GM18858 (cell line): ENCODE data around the gene ZC2HC1C.
A peak's percentile ranks its signal among the peaks of the same experiment; 100 is the strongest.
"Not testable (repeated sequence)": the region's sequence is repeated elsewhere in the genome, so short reads cannot be mapped to it uniquely, and the experiment has no call there.

ENCODE experiments used
- ATAC-seq: cut with Tn5 transposase; IDR thresholded peaks from one replicate; pipeline ENCODE4 v1.9.1; 2021; ENCODE audit not compliant: unreplicated experiment

ZC2HC1C gene

DNA sequence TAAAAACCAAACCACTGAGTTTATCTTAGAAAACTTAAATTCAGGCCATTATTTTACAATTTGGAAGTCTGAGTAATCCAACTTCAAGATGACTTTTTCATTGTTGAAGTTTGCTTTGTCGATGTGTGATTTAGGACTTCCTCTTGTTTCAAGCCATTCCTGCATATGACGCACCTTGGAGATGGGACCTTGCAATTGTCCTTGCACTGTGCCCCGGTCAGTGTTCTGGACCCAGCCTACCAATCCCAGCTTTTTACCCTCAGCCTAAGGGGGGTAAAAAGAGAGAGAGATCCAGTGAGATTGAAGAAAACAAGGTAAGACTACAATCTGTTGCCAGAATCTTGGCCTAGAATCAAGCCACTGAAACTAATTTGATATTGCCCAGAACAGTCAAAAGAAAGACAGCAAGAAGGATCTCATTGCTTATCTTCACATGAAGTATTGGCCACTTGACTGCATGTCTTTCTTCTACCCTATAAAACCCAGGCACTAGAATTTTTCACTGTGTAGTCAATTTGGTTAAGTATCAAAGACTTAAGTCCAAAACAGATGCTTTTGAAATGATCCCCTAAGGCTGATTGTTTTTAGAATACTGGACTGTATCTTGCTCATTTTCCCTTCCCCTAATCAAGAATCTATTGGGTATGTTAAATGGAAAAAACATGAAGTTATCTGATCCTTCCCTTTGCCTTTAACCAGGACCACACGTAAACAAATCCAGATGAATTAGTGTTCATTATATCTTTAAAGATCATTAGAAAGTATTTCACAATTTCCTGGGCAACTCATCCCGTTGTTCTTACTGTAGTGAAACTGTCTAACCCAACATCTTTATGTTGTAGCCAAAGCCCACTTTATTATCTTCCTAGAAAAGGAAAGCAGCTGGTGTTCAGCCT lies 15.8 kb upstream of the ZC2HC1C start:
- no peak for ATAC-seq

DNA sequence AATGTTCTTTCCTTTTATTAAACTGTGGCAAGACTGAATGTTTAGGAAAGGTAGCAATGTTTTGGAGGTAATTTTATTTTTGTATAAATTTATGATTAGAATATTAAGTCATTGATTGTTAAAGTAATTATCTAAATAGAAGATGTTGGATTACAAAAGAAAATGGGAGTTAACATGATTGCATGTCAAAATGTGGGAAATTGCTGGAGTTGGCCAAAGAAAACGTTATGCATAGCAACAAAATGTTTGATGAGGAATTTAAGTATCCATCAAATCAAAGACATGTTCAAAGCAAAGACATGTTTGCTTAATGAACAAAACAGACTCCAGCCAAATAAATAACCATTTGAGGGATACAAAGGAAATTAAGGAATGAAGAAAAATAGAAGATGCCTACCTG lies 15.0 kb upstream of the ZC2HC1C start:
- no peak for ATAC-seq

DNA sequence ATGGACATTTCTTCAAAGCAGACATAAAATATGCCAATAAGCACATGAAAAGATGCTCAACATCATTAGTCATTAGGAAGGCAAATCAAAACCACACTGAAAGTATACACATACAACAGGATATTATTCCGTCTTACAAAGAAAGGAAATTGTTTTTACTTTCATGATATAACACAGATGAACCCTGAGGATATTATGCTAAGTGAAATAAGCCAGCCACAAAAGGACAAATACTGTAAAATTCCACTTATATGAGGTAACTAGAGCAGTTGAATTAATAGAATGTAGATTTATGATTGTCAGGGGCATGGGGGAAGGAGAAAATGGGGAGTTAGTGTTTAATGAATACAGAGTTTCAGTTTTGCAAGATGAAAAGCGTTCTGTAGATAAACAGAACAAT lies 9.8 kb upstream of the ZC2HC1C start:
- no peak for ATAC-seq

DNA sequence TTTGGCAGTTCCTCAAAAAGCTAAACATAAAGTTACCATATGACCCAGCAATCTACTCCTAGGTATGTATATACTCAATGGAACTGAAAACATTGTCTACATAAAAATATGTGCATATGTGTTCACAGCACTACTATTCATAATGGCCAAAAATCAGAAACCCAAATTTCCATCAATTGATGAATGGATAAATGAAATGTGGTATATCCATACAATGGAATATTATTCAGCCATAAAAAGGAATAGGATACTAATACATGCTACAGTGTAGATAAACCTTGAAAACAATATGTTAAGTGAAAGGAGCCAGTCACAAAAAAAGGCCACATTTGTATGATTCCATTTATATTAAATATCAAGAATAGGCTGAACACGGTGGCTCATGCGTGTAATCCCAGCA lies 9.0 kb upstream of the ZC2HC1C start:
- ATAC-seq: no peak

DNA sequence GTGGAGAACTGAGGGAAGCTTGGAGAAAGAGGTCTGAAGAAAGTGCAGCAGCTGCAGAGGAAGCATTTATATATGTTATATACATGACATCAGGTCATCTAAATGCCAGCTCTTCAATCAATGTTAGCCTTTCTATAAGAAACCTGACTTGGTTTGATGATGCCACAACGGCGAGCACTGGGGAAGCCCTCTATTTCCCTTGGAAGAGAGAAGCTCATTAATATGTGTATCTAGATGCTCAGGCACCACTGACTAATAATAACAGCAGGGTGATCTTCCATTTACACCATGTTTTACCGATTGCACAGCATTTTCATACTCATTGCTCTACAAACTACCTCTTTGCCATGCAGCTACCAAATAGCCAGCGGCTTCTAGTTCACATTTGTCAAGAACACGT lies 6.4 kb upstream of the ZC2HC1C start:
- ATAC-seq: no peak

DNA sequence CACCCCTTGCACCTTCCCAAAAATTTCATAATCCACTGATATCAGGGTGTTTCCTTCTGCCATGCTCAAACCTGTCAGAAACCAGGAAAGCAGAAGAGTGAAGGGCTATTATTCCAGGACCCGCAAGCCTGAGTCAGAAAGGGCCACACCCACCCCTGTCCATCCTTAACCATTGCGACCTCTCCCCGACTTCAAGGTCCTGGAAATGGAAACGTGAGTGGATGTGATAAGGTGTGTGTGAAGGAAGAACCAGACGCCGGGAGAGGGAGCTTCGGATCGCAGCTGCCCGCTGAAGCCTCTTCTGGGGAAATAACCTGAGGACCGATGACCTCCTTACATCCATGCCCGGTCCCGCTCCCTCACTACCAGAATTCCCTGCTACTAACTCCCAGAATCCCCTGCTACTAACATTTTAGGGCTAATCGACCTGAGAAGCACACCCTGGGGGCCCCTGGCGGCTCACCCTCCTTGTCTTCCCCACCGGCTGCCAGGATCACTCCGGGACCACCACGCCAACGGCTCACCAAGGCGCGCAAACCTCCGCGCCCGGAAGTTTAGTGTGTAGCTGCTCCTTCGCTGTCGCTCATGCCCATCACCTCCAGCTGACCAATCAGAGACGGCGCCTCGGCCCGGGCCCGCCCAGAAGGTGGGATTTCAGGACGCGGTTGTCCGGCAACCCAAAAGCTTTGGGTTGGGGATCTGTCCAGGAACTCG lies 5.8 kb upstream of the ZC2HC1C start, which contains the start of gene ACYP1:
Gene ACYP1 (minus strand): TSS at position 534 of the 714 bp plus-strand sequence. CDS start 471 bp downstream, at position 63.
- peak; percentile 92 for ATAC-seq

DNA sequence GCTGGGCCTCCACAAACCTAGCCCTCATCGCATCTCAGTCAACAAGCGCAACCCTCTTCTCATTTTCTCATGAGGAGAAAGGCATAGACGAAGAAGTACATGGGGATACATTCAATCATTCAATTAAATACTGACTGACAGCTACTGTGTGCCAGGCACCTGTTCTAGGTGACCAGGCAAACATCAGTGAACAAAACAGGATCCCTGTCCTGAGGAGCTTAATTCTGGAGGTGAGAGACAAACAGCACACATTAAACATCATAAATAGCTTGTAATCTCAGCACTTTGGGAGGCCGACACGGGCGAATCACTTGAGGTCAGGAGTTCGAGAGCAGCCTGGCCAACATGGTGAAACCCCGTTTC lies 5.3 kb upstream of the ZC2HC1C start:
- peak; percentile 6 for ATAC-seq

DNA sequence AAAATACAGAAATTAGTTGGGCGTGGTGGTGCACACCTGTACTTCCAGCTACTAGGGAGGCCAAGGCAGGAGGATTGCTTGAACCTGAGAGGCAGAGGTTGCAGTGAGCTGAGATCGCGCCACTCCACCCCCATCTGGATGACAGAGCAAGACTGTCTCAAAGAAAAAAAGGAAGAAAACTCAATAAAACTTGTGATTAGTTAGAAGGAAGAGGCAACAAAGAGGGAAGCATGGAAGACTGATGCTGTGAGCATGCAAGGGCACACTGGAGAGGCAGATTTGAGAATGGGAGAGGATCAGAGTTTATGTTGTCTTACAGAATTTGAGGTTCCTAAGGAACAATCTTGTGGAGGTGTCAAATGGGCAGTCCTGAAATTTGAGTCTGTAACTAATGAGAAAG lies 2.8 kb upstream of the ZC2HC1C start:
- ATAC-seq: no peak

DNA sequence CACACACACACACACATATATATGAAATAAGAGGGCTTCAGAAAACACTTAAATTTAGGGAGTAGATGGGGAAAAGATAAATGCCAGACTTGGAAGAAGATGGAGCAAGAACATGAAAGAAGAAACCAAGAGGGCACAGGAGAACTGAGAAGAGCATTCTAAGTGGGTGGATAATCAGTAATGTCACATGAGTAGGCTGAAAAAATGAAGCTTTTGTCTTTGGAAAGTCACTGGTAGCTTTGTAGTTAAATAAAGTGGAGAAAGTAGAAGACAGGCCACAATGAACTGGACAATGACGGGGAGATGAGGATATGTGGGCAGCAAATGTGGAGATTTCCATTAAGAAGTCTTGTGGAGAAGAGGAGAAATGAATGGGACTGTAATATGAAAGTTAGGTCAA lies 2.2 kb upstream of the ZC2HC1C start:
- no peak for ATAC-seq

DNA sequence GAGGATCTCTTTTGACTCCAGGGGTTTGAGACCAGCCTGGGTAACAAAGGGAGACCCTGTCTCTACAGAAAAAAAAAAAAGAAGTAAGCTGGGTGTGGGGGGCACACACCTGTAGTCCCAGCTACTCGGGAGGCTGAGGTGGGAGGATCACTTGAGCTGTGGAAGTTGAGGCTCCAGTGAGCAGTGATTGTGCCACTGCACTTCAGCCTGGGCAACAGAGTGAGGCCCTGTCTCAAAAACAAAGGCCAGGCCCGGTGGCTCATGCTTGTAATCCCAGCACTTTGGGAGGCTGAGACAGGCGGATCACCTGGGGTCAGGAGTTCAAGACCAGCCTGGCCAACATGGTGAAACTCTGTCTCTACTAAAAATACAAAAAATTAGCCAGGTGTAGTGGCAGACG lies 1.7 kb upstream of the ZC2HC1C start:
- not testable (repeated sequence) for ATAC-seq

DNA sequence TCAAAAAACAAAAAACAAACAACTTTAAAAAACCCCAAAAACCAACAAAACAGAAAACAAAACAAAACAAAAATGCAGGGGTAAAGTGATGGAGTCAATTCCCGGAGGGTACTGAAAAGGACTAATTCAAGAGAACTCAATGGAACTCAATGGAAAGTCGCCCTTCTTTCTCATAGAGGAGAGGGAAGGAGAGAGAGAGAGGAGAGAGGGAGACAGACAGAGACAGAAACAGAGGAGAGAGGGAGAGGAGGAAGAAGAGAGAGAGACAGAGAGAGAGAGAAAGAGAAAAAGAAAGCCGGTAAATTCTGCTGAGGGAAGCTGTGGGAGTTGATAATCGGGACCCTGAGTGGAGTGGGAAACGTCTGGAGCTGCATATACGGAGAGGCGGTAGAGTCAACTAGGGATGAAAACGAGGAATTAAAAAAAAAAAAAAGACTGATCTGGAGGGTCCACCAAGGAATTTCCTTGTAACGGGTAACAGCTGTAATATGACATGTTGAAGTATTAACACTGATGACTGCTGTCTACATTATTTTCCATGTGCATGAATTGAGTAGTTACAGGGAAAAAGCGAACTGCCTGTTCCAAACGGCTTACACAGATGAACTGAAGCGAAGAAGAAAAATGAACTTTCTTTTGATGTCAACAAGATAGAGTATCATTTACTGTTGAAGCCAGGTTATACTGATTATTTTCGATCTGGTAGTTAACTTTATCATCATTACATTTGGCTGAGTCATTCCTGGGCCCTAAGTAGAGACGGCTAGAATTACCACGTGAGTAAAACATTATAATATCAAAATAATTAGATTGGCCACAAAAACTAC lies 934 bp upstream of the ZC2HC1C start:
- ATAC-seq: no peak

DNA sequence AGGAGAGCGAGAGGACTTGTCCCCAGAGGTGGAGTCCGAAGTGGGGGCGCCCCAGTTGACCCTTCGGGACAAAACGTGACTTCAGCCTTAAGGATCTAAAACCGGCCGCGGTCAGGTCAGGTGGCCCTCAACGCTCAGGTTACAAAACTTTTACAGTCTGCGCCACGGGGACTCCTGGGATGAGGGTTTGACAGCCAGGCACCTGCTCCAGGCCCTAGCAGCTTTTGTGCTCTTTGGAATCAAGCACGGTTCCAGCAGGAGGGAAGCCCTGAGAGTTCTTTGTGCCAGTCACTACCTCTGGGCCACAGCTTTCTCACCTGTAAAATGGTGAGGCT lies 337 bp downstream of the ZC2HC1C start:
- no peak for ATAC-seq

DNA sequence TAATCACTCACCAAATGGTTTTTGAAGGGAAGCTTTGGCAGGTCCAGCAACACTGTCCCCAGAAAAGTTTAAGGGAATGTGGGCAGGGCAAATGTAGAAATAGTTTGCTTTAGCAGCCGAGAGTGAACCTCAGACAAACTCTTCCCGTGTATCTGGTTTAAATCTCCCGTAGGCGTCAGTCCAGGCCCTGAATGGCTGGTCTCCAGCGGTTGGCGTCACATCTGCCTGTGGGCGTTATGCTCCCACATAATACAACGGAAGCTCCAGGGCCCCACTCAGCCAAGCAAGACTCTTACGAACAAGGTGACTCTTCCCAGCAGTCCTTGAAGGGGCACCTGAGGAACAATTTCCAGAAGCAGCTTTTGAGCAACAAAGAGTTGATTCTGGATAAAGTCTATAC lies 942 bp downstream of the ZC2HC1C start:
- no peak for ATAC-seq

DNA sequence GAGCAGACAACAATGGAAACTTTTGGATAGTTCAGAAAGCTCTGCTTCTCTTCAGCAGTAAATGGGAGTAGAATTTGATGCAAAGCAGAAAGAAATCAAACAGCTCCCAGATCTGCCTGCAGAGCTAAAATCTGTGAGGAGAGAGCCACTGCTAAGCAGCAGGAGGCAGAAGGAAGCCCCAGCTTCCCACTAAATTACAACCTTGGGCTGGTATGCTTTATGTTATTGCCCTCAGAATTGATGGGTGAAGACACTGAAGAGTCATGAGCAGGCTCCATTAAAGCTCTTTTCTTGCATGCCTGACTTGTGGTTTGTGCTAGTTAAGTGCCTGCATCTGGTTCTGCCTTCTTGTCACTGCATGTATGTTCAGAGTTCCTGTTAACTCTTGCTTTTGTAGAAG lies 8.4 kb downstream of the ZC2HC1C start:
- ATAC-seq: no peak

DNA sequence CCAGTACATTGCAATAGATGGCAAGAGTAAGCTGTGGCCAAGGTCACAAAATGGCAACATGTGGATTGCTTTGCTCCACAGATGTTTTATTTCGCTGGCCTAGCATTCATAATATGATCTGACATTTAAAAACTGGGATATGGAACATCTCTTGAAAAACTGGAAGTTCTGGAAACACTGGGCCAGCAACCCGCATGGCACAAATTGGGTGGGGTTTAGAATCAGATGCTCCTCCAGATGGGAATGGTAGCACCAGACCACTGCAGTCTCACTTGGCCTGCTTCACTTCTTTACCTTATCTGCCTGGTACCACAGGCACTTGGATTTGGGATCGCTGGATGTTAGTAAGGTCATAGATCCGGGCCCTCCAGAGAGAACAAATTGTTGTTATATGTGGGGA lies 10.1 kb downstream of the ZC2HC1C start:
- ATAC-seq: no peak

DNA sequence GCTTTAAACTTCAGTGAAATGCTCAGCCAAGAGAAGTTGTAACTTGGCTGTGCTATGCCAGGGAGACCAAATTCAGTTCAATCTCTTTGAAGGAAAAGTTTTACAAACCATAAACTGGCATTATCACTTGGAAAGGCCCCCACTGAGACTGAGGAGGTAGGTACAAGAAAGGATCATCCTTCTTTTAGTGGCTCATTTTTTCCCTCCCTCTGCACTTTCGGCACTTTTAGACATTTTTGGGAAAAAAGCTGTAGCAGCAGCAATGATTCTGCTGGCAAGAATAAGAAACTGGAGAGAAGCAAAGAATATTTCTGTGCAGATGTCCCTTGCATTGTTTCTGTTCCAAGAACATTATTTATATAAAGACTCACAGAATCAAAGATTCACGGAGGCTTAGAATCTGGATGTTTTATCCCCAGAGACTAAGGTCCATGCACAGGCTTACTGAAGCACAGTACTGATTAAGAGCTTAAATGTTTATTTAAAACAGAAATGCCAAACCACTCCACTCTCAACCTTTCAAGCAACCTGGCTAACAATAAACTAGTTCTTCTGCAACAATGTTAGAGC lies 12.3 kb downstream of the ZC2HC1C start:
- ATAC-seq: no peak

DNA sequence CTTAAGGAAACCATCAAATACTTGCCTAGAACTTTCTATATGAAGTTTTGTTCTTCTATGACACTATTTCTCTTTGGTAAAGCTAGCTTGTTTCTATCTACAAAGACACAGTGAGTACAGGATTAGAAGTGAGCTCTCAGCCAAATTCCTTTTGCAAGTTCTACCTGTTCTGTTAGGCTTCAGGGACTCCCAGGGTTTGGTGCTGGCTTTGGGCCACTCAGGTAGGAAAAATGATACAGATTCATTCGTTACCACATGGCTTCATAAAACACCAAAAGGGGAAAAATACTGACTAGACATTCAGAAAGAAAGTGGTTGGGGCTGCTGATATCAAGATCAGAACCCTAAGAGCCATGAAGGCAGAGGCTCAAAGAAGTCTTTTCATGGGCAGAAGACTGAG lies 13.8 kb downstream of the ZC2HC1C start:
- no peak for ATAC-seq

DNA sequence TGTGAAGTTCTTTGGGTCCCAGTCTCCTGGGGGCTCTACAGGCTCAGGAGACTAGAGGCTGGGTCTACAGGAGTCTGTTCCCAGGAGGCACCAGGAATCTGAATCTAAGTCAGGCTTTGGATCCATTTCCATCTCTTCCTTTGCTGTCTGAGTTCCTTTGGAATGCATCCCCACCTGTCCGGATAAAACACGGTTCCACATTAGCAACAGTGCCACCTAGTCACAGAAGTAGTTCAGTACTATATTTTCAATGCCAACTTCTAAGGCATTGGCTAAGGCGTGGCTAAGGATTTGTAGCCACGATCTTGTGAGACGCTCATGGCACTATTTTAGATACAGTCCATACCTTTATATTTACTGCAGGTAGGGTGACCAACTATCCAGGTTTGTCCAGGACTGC lies 15.1 kb downstream of the ZC2HC1C start:
- ATAC-seq: no peak

DNA sequence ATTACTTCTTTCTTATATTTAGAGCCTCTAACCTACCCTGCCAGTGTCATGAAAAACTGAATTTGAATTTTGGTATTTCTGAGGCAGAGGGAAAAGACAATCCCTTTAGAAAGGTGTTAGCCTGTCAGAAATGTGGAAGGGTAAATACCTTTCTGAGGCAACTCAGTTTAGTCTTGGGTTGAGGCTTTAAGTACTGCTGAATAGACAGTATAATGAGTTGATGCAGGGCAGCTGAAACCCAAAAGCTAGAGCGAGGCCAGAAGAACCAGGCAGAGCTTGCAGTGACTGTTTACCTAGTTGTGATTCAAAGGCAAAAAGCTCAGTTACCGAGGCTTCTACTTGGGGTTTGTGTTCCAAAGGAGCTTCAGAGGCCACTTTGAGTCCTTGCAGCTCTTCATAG lies 18.7 kb downstream of the ZC2HC1C start:
- no peak for ATAC-seq

DNA sequence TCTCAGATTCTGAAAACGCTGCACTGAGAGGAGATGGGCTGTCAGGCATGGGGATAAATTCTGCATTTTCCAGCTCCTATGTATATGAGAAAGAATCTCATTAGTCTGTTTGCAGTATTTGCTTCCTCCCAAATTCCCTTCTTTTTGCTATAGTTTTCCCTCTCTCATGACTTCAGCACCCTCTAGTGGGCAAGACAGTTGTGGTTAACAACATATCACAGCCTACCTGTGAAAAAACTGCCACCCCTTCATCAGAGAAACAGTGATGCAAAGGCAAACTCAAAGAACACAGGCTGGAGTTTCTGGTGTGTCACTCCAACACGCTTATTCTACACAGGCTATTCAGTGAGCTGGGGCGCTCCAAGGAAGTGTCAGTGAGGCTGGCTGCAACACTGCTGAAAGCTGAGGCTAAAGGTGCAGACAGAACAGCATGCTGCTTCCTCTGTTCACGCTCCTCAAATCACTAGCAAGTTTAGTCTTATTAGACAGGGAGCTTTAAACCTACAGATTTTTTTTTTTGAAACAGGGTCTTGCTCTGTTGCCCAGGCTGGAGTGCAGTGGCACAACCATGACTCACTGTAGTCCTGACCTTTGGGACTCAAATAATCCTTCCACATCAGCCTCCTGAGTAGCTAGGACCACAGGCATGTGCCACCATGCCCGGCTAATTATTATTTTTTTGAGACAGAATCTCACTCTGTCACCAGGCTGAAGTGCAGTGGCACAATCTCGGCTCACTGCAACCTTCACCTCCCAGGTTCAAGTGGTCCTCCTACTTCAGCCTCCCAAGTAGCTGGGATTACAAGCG lies 19.3 kb downstream of the ZC2HC1C start:
- ATAC-seq: no peak

DNA sequence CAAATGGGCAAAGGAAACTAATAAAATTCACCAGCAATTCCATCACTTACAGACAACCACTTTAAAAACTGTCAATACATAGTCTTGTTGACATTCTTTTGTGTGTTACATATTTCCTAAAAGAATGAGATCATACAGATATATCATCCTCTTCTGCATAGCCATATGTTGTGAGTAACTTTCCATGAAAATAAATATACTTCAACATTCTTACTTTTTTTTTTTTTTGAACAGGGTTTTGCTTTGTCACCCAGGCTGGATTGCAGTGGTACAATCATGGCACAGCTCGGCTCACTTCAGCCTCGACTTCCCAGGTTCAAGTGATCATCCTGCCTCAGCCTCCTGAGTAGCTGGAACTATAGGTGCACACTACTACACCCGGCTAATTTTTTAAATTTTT lies 20.9 kb downstream of the ZC2HC1C start:
- no peak for ATAC-seq
